NCI-H510A treated with DMSO at 0.1 percent for 48 hours (cell line): ENCODE data around the gene TLE5.
"Not testable (repeated sequence)": the region's sequence is repeated elsewhere in the genome, so short reads cannot be mapped to it uniquely, and the experiment has no call there.

Experiments
- DNase-seq: peaks from one replicate; lab custom pipeline; 2025; lab: John Stamatoyannopoulos, UW

The TLE5 gene

DNA sequence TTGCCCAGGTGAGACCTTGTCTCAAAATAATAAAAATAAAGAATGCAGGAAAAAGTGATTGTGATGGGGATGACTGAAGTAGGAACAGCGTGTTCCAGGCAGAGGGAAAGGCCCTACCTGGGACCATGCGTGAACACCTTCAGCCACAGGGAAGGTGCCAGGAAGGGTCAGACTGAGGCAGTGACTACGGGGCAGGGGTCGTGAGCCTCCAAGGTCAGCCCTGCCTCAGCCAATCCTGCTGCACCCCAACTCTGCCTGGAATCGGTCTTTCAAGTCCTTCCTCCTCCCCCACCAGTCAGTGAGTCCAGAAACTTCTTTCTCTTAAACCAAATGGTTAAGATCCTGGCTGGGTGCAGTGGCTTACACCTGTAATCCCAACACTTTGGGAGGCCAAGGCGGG, 17.1 kb downstream of the TLE5 start:
- DNase-seq, result no peak

GRCh38 chr19:3042621-3043267, 19.6 kb downstream of the TLE5 start:
- DNase-seq, result no peak

- no peak for DNase-seq
Measured at GRCh38 chr19:3041761-3042620, 20.3 kb downstream of the TLE5 start.

- peak; percentile 9 for DNase-seq
Measured at GRCh38 chr19:3041327-3041726, 21.0 kb downstream of the TLE5 start.

GRCh38 chr19:3039641-3040077, 22.6 kb downstream of the TLE5 start:
- no peak for DNase-seq

DNA sequence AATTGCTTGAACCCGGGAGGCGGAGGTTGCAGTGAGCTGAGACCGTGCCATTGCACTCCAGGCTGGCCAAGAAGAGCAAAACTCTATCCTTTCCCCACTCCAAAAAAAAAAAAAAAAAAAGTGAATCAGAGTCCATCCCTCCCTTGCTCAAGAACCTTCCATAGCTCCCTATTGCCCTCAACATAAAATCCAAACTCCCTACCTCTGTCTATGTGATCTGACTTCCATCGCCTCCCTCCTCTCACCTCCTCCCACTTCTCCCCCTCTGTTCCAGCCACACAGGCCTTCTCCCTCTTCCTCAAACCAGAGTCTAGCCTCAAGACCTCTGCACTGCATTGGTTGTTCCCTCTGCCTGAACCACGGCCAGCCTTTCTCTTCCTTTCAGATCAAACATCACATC, 23.2 kb downstream of the TLE5 start:
- no peak for DNase-seq

- DNase-seq, result no peak
Measured at GRCh38 chr19:3038214-3038613, 24.1 kb downstream of the TLE5 start.

- DNase-seq, result not testable (repeated sequence)
Measured at GRCh38 chr19:3036977-3037544, 25.2 kb downstream of the TLE5 start.

GRCh38 chr19:3036119-3036976, 25.9 kb downstream of the TLE5 start:
- DNase-seq, result peak; percentile 75

GRCh38 chr19:3035542-3036118, 26.7 kb downstream of the TLE5 start:
- peak; percentile 88 for DNase-seq

GRCh38 chr19:3034656-3035541, 27.4 kb downstream of the TLE5 start:
- no peak for DNase-seq

DNA sequence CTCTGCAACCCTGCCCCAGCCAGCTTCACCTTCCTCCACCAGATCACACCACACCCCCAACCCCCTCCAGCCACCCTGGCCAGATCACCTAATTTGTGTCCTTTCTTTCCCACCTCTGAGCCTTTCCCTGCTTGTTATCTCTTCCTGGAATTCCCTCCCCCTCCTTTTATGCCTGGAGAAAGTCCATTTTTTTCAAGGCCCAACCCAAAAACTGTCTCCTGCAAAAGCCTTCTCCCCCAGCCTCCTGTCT, 28.0 kb downstream of the TLE5 start:
- no peak for DNase-seq

- no peak for DNase-seq
Measured at GRCh38 chr19:3033595-3034405, 28.5 kb downstream of the TLE5 start.

DNA sequence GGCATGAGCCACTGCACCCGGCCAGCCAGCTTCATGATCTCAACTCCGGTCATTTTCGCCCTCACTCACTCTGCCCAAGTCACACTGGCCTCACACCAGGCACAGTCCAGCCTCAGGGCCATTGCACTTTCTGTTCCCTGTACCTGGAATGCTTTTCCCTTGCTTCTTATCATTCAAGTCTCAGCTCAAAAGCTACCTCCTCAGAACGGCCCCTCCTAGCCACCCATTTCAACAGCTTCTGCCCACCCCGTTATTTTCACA, 30.8 kb downstream of the TLE5 start:
- no peak for DNase-seq

DNA sequence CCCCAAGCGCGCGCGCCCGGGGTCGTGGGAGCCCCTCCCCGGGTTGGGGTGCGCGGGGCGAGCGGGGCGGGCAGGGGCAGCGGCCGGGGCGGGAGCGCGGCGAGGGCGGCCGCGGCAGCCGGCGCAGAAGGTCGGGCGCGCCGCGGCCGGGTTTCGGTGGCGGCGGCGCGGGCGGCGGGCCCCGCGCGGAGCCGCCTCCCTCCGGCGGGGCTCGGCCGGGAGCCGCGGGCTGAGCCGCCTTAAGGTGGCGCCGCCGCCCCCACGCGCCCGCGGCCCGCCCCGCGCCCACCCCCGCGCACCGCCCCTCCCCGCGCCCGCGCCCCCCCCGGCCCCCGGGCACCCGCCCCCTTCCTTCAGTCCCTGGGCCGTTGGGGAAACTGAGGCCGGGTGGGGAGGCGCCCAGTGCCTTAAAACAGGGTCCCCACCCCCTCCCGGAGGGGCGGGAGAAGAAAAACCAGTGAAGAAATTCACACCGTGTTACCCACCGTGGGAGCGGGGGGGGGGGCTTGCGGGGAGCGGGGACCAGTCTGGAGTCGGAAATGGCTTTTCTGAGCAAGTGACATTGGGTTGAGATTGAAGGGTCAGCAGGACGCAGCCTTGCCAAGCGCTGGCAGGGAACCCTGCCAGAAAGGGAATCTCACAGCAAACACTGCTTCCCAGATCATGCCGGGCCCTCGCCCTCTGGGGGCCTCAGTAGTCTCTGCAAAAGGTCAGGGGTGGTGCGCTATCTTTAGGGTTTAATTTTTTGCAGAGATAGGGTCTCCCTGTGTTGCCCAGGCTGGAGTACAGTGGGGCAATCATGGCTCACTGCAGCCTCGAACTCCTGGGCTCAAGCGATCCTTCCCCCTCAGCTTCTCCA, 33.0 kb downstream of the TLE5 start, which contains the start of gene TLE2:
Gene TLE2, minus strand, starts transcription at position 216 of the 859 bp plus-strand sequence. CDS start 376 bp downstream, outside the sequence.
- no peak for DNase-seq

- DNase-seq, result no peak
Measured at GRCh38 chr19:3028305-3029064, 33.8 kb downstream of the TLE5 start.

GRCh38 chr19:3027981-3028304, 34.4 kb downstream of the TLE5 start:
- DNase-seq, result no peak

- DNase-seq, result no peak
Measured at GRCh38 chr19:3027292-3027691, 35.0 kb downstream of the TLE5 start.

DNA sequence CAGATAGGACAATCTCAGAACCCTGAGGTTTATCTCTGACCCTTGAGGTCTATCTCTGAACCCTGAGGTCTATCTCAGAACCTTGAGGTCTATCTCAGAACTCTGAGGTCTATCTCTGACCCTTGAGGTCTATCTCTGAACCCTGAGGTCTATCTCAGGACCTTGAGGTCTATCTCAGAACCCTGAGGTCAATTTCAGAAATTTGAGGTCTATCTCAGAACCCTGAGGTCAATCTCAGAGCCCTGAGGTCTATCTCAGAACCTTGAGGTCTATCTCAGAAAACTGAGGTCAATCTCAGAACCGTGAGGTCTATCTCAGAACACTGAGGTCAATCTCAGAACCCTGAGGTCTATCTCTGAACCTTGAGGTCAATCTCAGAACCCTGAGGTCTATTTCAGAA, 35.5 kb downstream of the TLE5 start:
- no peak for DNase-seq
